A549 (cell line): ENCODE measurements around the gene LRRC46. TPM values are rescaled to one million over a fixed set of nuclear protein-coding genes. Genes with fewer than 3 reads are reported as not detected.

Source experiments
- ATAC-seq, 2 experiments: fragments of 200-7000 bp in 1 of 2; fragments of >200 bp in 1 of 2; cut with Nextera tagmentation in 1 of 2; cut with Tn5 transposase in 1 of 2; 3 replicates each; pipeline versions ENCODE4 v1.8.0 to v1.9.1; 2018 to 2020; ENCODE audit warnings: mild to moderate bottlenecking in 1 of 2, moderate library complexity in 1 of 2
- CTCF ChIA-PET: fragments of 300-600 bp; sonication (Branson Sonifier 250); formaldehyde crosslinking; extraction: SDS; loops from one replicate; lab custom pipeline; 2021; ENCODE audit warnings: antibody characterized with exemption, inconsistent platforms; lab: Yijun Ruan, JAX
- POLR2A ChIA-PET: fragments of 350-600 bp; formaldehyde crosslinking; extraction: SDS; loops from one replicate; lab custom pipeline; 2021; ENCODE audit warnings: antibody characterized with exemption, inconsistent platforms; lab: Yijun Ruan, JAX
- DNase-seq, 2 experiments: peaks; one replicate each; pipeline versions ENCODE4 v3.0.0 to v3.0.0-alpha.2; 2011 to 2016; ENCODE audit warnings: low read depth in 1 of 2, low spot score in 1 of 2
- FAIRE-seq: peaks from 2 replicates; lab custom pipeline; 2011; peaks lifted over from hg19 to GRCh38; lab: Jason Lieb, UNC
- H3K27ac ChIP-seq, 2 experiments: fragments of >200 bp; sonication (Bioruptor Twin); formaldehyde crosslinking; 3 replicates each; pipeline ENCODE4 v1.5.1; 2016 to 2017
- H3K4me1 ChIP-seq: fragments of >200 bp; sonication (Bioruptor Twin); formaldehyde crosslinking; 3 replicates; pipeline ENCODE4 v1.6.1; 2016
- H3K4me2 ChIP-seq: fragments of >200 bp; sonication (Bioruptor Twin); formaldehyde crosslinking; 3 replicates; pipeline ENCODE4 v1.6.1; 2016
- H3K4me3 ChIP-seq: fragments of >200 bp; sonication (Bioruptor Twin); formaldehyde crosslinking; 3 replicates; pipeline ENCODE4 v1.5.1; 2016
- H3K9me3 ChIP-seq: fragments of >200 bp; sonication (Bioruptor Twin); formaldehyde crosslinking; 3 replicates; pipeline ENCODE4 v1.6.1; 2016
- BHLHE40 ChIP-seq: IDR thresholded peaks from 2 replicates; pipeline ENCODE4 v1.6.1; 2012; ENCODE audit warnings: low read depth, low read length, inconsistent platforms
- ELK1 ChIP-seq: fragments of 150-350 bp; IDR thresholded peaks from 2 replicates; pipeline ENCODE4 v1.6.1; 2014; ENCODE audit warnings: low read depth, mild to moderate bottlenecking, low read length
- EP300 ChIP-seq, 2 experiments: fragments of >200 bp; sonication (Bioruptor Twin); formaldehyde crosslinking; IDR thresholded peaks; 2 replicates in 1 of 2; 3 replicates in 1 of 2; pipeline ENCODE4 v1.6.1; 2016 to 2017
- ESRRA ChIP-seq: fragments of 150-350 bp; IDR thresholded peaks from 2 replicates; pipeline ENCODE4 v1.6.1; 2014; ENCODE audit warnings: mild to moderate bottlenecking, low read length, borderline replicate concordance
- FOSL2 ChIP-seq, 2 experiments: fragments of 450-650 bp in 1 of 2; fragments of >200 bp in 1 of 2; sonication (Bioruptor Twin) in 1 of 2; formaldehyde crosslinking; IDR thresholded peaks; 2 replicates each; pipeline versions ENCODE4 v1.5.0 to v1.6.1; 2016 to 2020; ENCODE audit warnings: mild to moderate bottlenecking in 1 of 2, moderate library complexity in 1 of 2
- HMGXB4 ChIP-seq: fragments of 250-450 bp; sonication (Bioruptor Pico); IDR thresholded peaks from 2 replicates; pipeline ENCODE4 v1.5.0; 2021; ENCODE audit warnings: mild to moderate bottlenecking, moderate library complexity, borderline replicate concordance
- JUN ChIP-seq, 2 experiments: fragments of >200 bp; sonication (Bioruptor Twin); formaldehyde crosslinking; IDR thresholded peaks; 2 replicates in 1 of 2; 3 replicates in 1 of 2; pipeline ENCODE4 v1.6.1; 2016 to 2017
- KDM1A ChIP-seq: fragments of 200-600 bp; sonication (generic); IDR thresholded peaks from 2 replicates; pipeline ENCODE4 v1.6.1; 2016; ENCODE audit warnings: low read depth, mild to moderate bottlenecking
- KDM5A ChIP-seq: fragments of 200-600 bp; sonication (generic); IDR thresholded peaks from 2 replicates; pipeline ENCODE4 v1.6.1; 2016; ENCODE audit warnings: antibody characterized with exemption, mild to moderate bottlenecking
- MAFK ChIP-seq: fragments of 450-650 bp; IDR thresholded peaks from 2 replicates; pipeline ENCODE4 v1.6.1; 2014; ENCODE audit not compliant: partially characterized antibody
- PBX3 ChIP-seq: IDR thresholded peaks from 2 replicates; pipeline ENCODE4 v1.6.1; 2012
- POLR2A ChIP-seq: IDR thresholded peaks from 2 replicates; pipeline ENCODE4 v1.6.1; 2012; ENCODE audit warnings: mild to moderate bottlenecking, low read length
- RFX5 ChIP-seq: fragments of 450-650 bp; IDR thresholded peaks from 2 replicates; pipeline ENCODE4 v1.7.1; 2014; ENCODE audit warnings: antibody characterized with exemption, mild to moderate bottlenecking, moderate library complexity
- TFCP2L1 ChIP-seq: fragments of 250-450 bp; sonication (Bioruptor Pico); IDR thresholded peaks from 2 replicates; pipeline ENCODE4 v1.5.0; 2021; ENCODE audit warnings: mild to moderate bottlenecking
- TP53 ChIP-seq: fragments of 250-450 bp; sonication (Bioruptor Pico); IDR thresholded peaks from 2 replicates; pipeline ENCODE4 v1.5.0; 2021; ENCODE audit warnings: mild to moderate bottlenecking, moderate library complexity
- ZFP36 ChIP-seq: fragments of 450-650 bp; IDR thresholded peaks from 2 replicates; pipeline ENCODE4 v1.6.1; 2014; ENCODE audit warnings: borderline replicate concordance; ENCODE audit not compliant: partially characterized antibody
- ZSCAN20 ChIP-seq: fragments of 250-450 bp; sonication (Bioruptor Pico); IDR thresholded peaks from 2 replicates; pipeline ENCODE4 v1.8.0; 2022; ENCODE audit warnings: mild to moderate bottlenecking, moderate library complexity
- WGBS: methylation state at CpG from one replicate; pipeline ENCODE4 v1.1.6; 2017; ENCODE audit errors: missing lambda C conversion rate; 5-methylcytosine and 5-hydroxymethylcytosine counted together
- polyA plus RNA-seq, 4 experiments: library from polyadenylated mRNA; depleted of rRNA in 3 of 4; stranded (reverse); fragments of >200 nt; fragmentation: RNase III in 1 of 4; extraction: RNeasy Plus Mini Kit Qiagen cat#74134 plus additional on column Dnase treatment in 1 of 4; gene quantifications; 2 replicates in 3 of 4; 3 replicates in 1 of 4; pipeline ENCODE4 v1.2.3, GENCODE V29; 2011 to 2017
- TF ChIP-seq, protein P1 (sequence below): fragments of 450-650 bp; IDR thresholded peaks from 2 replicates; pipeline ENCODE4 v1.6.1; 2014; ENCODE audit warnings: antibody characterized with exemption

Gene LRRC46
- polyA plus RNA-seq, 2 of the 4 experiments (the other 2 are of a cell fraction), result 2.7 to 3.0 TPM

GRCh38 chr17:47830396-47831002, 971 bp upstream of the LRRC46 start:
- DNase-seq (no peak), ATAC-seq (no peak)
- ChIA-PET POLR2A (interaction anchor here (0.7 to 1.7 kb wide), 4 partner anchors 8 to 181 kb away, joined by 3 to 58 read pairs (median 25); partner anchors contain the start of genes KPNB1, OSBPL7 and SP2), CTCF (interaction anchor here (0.8 to 36.3 kb wide), 9 partner anchors 8 to 149 kb away, joined by 3 to 1860 read pairs (median 11); partner anchors contain the start of genes CDK5RAP3, OSBPL7, SCRN2 and SP2)
- Histone ChIP-seq H3K27ac (peak overlapping the region; percentile 83 to 88), H3K4me3 (peak overlapping the region; percentile 60), H3K4me2 (peak overlapping the region; percentile 82)
- TF ChIP-seq PBX3 (no peak), FOSL2 (IDR thresholded peaks at IDR 0.05) (no peak), FOSL2 (CRISPR knock-in tag; IDR thresholded peaks at IDR 0.05) (no peak), ESRRA (no peak), JUN (IDR thresholded peaks at IDR 0.05) (no peak), EP300 (IDR thresholded peaks at IDR 0.05) (no peak), KDM5A (no peak), ZFP36 (no peak), RFX5 (no peak), KDM1A (no peak)
- TF ChIP-seq, protein P1, sequence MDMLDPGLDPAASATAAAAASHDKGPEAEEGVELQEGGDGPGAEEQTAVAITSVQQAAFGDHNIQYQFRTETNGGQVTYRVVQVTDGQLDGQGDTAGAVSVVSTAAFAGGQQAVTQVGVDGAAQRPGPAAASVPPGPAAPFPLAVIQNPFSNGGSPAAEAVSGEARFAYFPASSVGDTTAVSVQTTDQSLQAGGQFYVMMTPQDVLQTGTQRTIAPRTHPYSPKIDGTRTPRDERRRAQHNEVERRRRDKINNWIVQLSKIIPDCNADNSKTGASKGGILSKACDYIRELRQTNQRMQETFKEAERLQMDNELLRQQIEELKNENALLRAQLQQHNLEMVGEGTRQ, result no peak
- TF ChIP-seq, all 56 proteins: peak for 0
- WGBS, result 83% methylated on average over 18 of the region's 18 CpGs
- no peak for FAIRE-seq
- H3K4me1 ChIP-seq, result peaks cover 16% of the 10 kb centered on the region
- no peaks in the 10 kb centered on the region for H3K9me3 ChIP-seq

DNA sequence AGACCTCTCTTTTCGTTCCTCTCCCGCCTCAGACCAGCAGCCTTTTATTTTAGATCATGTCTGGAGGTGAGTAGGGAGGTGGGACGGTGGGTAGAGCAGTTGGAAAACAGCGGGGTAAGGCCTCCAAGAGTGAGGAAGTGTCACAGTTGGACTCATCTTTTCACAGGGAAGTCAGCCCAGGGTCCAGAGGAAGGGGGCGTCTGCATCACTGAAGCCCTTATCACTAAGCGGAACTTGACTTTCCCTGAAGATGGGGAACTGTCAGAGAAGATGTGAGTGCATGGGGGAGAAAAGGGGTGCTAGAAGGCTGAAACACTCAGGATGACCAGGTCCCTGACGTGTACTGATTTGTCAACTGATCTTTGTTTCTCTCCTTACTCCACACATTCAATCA, 461 bp downstream of the LRRC46 start:
- Histone ChIP-seq H3K4me3 (peak overlapping the region; percentile 60), H3K4me1 (peaks cover 16% of the 10 kb centered on the region), H3K9me3 (no peaks in the 10 kb centered on the region), H3K4me2 (peak overlapping the region; percentile 93), H3K27ac (peak overlapping the region; percentile 83 to 88)
- DNase-seq (no peak), FAIRE-seq (no peak), ATAC-seq (peak; percentile 4 to 43; a peak in 5 of 6 replicates)
- POLR2A ChIA-PET, result interaction anchor here (0.5 to 1.7 kb wide), 36 partner anchors 9 to 642 kb away, joined by 3 to 58 read pairs (median 5); partner anchors contain the start of genes CDC27, CDK5RAP3, KPNB1 and NFE2L1
- no peak for TF ChIP-seq TFCP2L1 (CRISPR knock-in tag)
- no peak for TF ChIP-seq JUN (IDR thresholded peaks at IDR 0.05)
- no peak for TF ChIP-seq ZSCAN20 (CRISPR knock-in tag)
- peak; percentile 12; the same call in 1 of the 2 replicates for TF ChIP-seq POLR2A
- TF ChIP-seq ELK1, result no peak
- no peak for TF ChIP-seq BHLHE40
- TF ChIP-seq KDM1A, result no peak
- TF ChIP-seq TP53 (CRISPR knock-in tag), result 0 out of 2 replicates have a peak, but pooled peaks have one; percentile 41
- CTCF ChIA-PET, result interaction anchor here (0.7 to 36.3 kb wide), 9 partner anchors 10 to 117 kb away, joined by 3 to 1860 read pairs (median 11); partner anchors contain the start of genes OSBPL7, SCRN2, SP2 and SP6
- WGBS, result 34% methylated on average over 7 of the region's 7 CpGs

- DNase-seq (no peak), FAIRE-seq (no peak), ATAC-seq (no peak)
- TF ChIP-seq HMGXB4 (CRISPR knock-in tag), result no peak
- no peak for TF ChIP-seq MAFK
- H3K4me3 ChIP-seq, result no peak overlapping the region
- no peak overlapping the region for H3K27ac ChIP-seq
- WGBS, result 81% methylated on average over 5 of the region's 5 CpGs
- H3K4me1 ChIP-seq, result peaks cover 13% of the 10 kb centered on the region
- no peak overlapping the region for H3K4me2 ChIP-seq
- POLR2A ChIA-PET, result no interaction called here
- CTCF ChIA-PET, result interaction anchor here (1.0 to 36.3 kb wide), 8 partner anchors 10 to 184 kb away, joined by 3 to 1860 read pairs (median 5); partner anchors contain the start of genes CDK5RAP3 and SP2
- no peaks in the 10 kb centered on the region for H3K9me3 ChIP-seq
Measured at GRCh38 chr17:47834756-47835155, 3.3 kb downstream of the LRRC46 start.
